Astrocyte (in vitro differentiated cells and primary cell): Measurements from ENCODE around the gene LRRC23. TPM values are rescaled to one million over a fixed set of nuclear protein-coding genes. Genes with fewer than 3 reads are reported as not detected.

Source experiments
- DNase-seq: peaks from one replicate; pipeline ENCODE4 v3.0.0-alpha.2; 2010; ENCODE audit warnings: low read depth
- FAIRE-seq: peaks from 2 replicates; lab custom pipeline; 2011; peaks lifted over from hg19 to GRCh38; lab: Jason Lieb, UNC
- H2AFZ ChIP-seq: 2 replicates; pipeline ENCODE4 v1.6.0; 2012; ENCODE audit warnings: low read depth, low read length, inconsistent platforms
- H3K27ac ChIP-seq: 2 replicates; pipeline ENCODE4 v1.5.1; 2011; ENCODE audit warnings: low read depth, low read length, inconsistent platforms
- H3K27me3 ChIP-seq: 2 replicates; pipeline ENCODE4 v1.6.0; 2011; ENCODE audit warnings: low read length, inconsistent platforms; ENCODE audit not compliant: insufficient read depth
- H3K36me3 ChIP-seq: 2 replicates; pipeline ENCODE4 v1.5.1; 2011; ENCODE audit warnings: low read length, inconsistent platforms; ENCODE audit not compliant: insufficient read depth
- H3K4me1 ChIP-seq: 2 replicates; pipeline ENCODE4 v1.5.1; 2011; ENCODE audit warnings: low read length, inconsistent platforms; ENCODE audit not compliant: insufficient read depth
- H3K4me2 ChIP-seq: 2 replicates; pipeline ENCODE4 v1.6.0; 2012; ENCODE audit warnings: low read length, inconsistent platforms
- H3K4me3 ChIP-seq: 2 replicates; pipeline ENCODE4 v1.5.1; 2011; ENCODE audit warnings: low read depth, mild to moderate bottlenecking, low read length, inconsistent platforms; ENCODE audit not compliant: insufficient read depth
- H3K79me2 ChIP-seq: 2 replicates; pipeline ENCODE4 v1.6.0; 2012; ENCODE audit warnings: mild to moderate bottlenecking, low read length, inconsistent platforms; ENCODE audit not compliant: insufficient read depth
- H3K9ac ChIP-seq: 2 replicates; pipeline ENCODE4 v1.6.0; 2012; ENCODE audit warnings: mild to moderate bottlenecking, low read length, inconsistent platforms
- H3K9me3 ChIP-seq: 2 replicates; pipeline ENCODE4 v1.5.1; 2012; ENCODE audit warnings: low read depth, mild to moderate bottlenecking, low read length, inconsistent platforms; ENCODE audit not compliant: insufficient read depth
- H4K20me1 ChIP-seq: 2 replicates; pipeline ENCODE4 v1.6.0; 2012; ENCODE audit warnings: low read length, inconsistent platforms; ENCODE audit not compliant: insufficient read depth
- H3K27ac Mint-ChIP-seq: one replicate; pipeline ENCODE4 v1.8.0; 2021; ENCODE audit warnings: mild to moderate bottlenecking, mixed read lengths; ENCODE audit not compliant: unreplicated experiment
- H3K27me3 Mint-ChIP-seq: one replicate; pipeline ENCODE4 v1.8.0; 2021; ENCODE audit warnings: low read depth, mixed read lengths; ENCODE audit not compliant: unreplicated experiment
- H3K36me3 Mint-ChIP-seq: one replicate; pipeline ENCODE4 v1.8.0; 2021; ENCODE audit warnings: low read depth, mixed read lengths; ENCODE audit not compliant: unreplicated experiment
- H3K4me1 Mint-ChIP-seq: one replicate; pipeline ENCODE4 v1.8.0; 2021; ENCODE audit warnings: low read depth, mixed read lengths; ENCODE audit not compliant: unreplicated experiment
- H3K4me3 Mint-ChIP-seq: one replicate; pipeline ENCODE4 v1.8.0; 2021; ENCODE audit warnings: mild to moderate bottlenecking, moderate library complexity, mixed read lengths; ENCODE audit not compliant: unreplicated experiment
- H3K9me3 Mint-ChIP-seq: one replicate; pipeline ENCODE4 v1.8.0; 2021; ENCODE audit warnings: mild to moderate bottlenecking, mixed read lengths; ENCODE audit not compliant: unreplicated experiment
- CTCF ChIP-seq: IDR thresholded peaks from 2 replicates; pipeline ENCODE4 v1.5.1; 2011; ENCODE audit warnings: low read depth, mild to moderate bottlenecking, inconsistent platforms, low read length, moderate library complexity; ENCODE audit not compliant: insufficient read depth
- EZH2 ChIP-seq: IDR thresholded peaks from 2 replicates; pipeline ENCODE4 v1.6.1; 2012; ENCODE audit warnings: mild to moderate bottlenecking, low read length, inconsistent platforms; ENCODE audit not compliant: insufficient read depth
- total RNA-seq: library from RNA; stranded (reverse); gene quantifications from 2 replicates; pipeline ENCODE4 v1.2.1, GENCODE V29; 2021

Gene LRRC23
- total RNA-seq, 1 donor from 2014 or later: 5.2 TPM

GRCh38 chr12:6944381-6945186, 40.0 kb downstream of the LRRC23 start:
- Histone ChIP-seq H3K4me1 (peaks cover 26% of the 10 kb centered on the region), H2AFZ (peak overlapping the region; percentile 49), H3K36me3 (peaks cover 7% of the 10 kb centered on the region), H3K9ac (peak overlapping the region; percentile 87), H3K4me3 (peak overlapping the region; percentile 69), H4K20me1 (peaks cover 27% of the 10 kb centered on the region), H3K9me3 (no peaks in the 10 kb centered on the region), H3K4me2 (peak overlapping the region; percentile 94), H3K27ac (peak overlapping the region; percentile 86), H3K27me3 (no peaks in the 10 kb centered on the region), H3K79me2 (peaks cover 8% of the 10 kb centered on the region)
- no peak for TF ChIP-seq EZH2
- TF ChIP-seq CTCF: peak; percentile 69
- Mint-ChIP-seq H3K27me3 (no peaks in the 10 kb centered on the region), H3K9me3 (peaks cover 3% of the 10 kb centered on the region), H3K36me3 (no peaks in the 10 kb centered on the region), H3K27ac (peak overlapping the region; percentile 91), H3K4me1 (peaks cover 22% of the 10 kb centered on the region), H3K4me3 (peak overlapping the region; percentile 82)
- DNase-seq (peak; percentile 87), FAIRE-seq (no peak)

- FAIRE-seq (no peak), DNase-seq (no peak)
- Histone ChIP-seq H3K27ac (no peak overlapping the region), H3K4me3 (no peak overlapping the region), H3K4me1 (peaks cover 26% of the 10 kb centered on the region), H3K9ac (peak overlapping the region; percentile 87), H3K36me3 (peaks cover 6% of the 10 kb centered on the region), H3K9me3 (no peaks in the 10 kb centered on the region), H2AFZ (no peak overlapping the region), H3K4me2 (peak overlapping the region; percentile 94), H3K27me3 (no peaks in the 10 kb centered on the region), H3K79me2 (peaks cover 8% of the 10 kb centered on the region), H4K20me1 (peaks cover 25% of the 10 kb centered on the region)
- Mint-ChIP-seq H3K4me3 (peak overlapping the region; percentile 82), H3K36me3 (no peaks in the 10 kb centered on the region), H3K9me3 (peaks cover 1% of the 10 kb centered on the region), H3K4me1 (peaks cover 22% of the 10 kb centered on the region), H3K27me3 (no peaks in the 10 kb centered on the region), H3K27ac (no peak overlapping the region)
- TF ChIP-seq EZH2 (no peak), CTCF (no peak)
Observed at GRCh38 chr12:6945613-6946012, 41.0 kb downstream of the LRRC23 start.
